ENCODE results near the gene ATP5PO.

The ATP5PO gene

GRCh38 chr21:33856893-33857527 lies 58.6 kb downstream of the ATP5PO start:
- DNase-seq (ENCODE audit: low spot score) (no peak), ATAC-seq (ENCODE audit: low read depth) (no peak)
- Histone ChIP-seq H3K27ac (ENCODE audit: poor library complexity, severe bottlenecking) (no peak overlapping the region), H3K4me1 (ENCODE audit: insufficient read depth, poor library complexity, severe bottlenecking) (peaks cover 14% of the 10 kb centered on the region), H3K4me3 (ENCODE audit: severe bottlenecking) (no peak overlapping the region), H3K36me3 (ENCODE audit: low read depth) (no peaks in the 10 kb centered on the region), H3K9me3 (ENCODE audit: severe bottlenecking) (no peaks in the 10 kb centered on the region), H3K27me3 (ENCODE audit: insufficient read depth, poor library complexity, severe bottlenecking) (no peaks in the 10 kb centered on the region)
- TF ChIP-seq CTCF (IDR thresholded peaks at IDR 0.05; ENCODE audit: poor library complexity, severe bottlenecking), result no peak

- no peak overlapping the region for H3K4me3 ChIP-seq (ENCODE audit: severe bottlenecking)
- TF ChIP-seq CTCF (IDR thresholded peaks at IDR 0.05; ENCODE audit: poor library complexity, severe bottlenecking), result no peak
- H3K4me1 ChIP-seq (ENCODE audit: insufficient read depth, poor library complexity, severe bottlenecking), result peaks cover 14% of the 10 kb centered on the region
- DNase-seq (ENCODE audit: low spot score) (no peak), ATAC-seq (ENCODE audit: low read depth) (no peak)
- H3K9me3 ChIP-seq (ENCODE audit: severe bottlenecking), result no peaks in the 10 kb centered on the region
- H3K27me3 ChIP-seq (ENCODE audit: insufficient read depth, poor library complexity, severe bottlenecking), result no peaks in the 10 kb centered on the region
- peak overlapping the region; percentile 31 for H3K27ac ChIP-seq (ENCODE audit: poor library complexity, severe bottlenecking)
- no peaks in the 10 kb centered on the region for H3K36me3 ChIP-seq (ENCODE audit: low read depth)
These were observed 60.4 kb downstream of the ATP5PO start for GRCh38 chr21:33855190-33855589.

GRCh38 chr21:33854604-33855003 lies 61.0 kb downstream of the ATP5PO start:
- ATAC-seq (ENCODE audit: low read depth), result peak; percentile 85

More at GRCh38 chr21:33854604-33855003, 61.0 kb downstream of the ATP5PO start:
- Histone ChIP-seq H3K9me3 (ENCODE audit: severe bottlenecking) (no peaks in the 10 kb centered on the region), H3K27me3 (ENCODE audit: insufficient read depth, poor library complexity, severe bottlenecking) (no peaks in the 10 kb centered on the region), H3K27ac (ENCODE audit: poor library complexity, severe bottlenecking) (peak overlapping the region; percentile 31), H3K36me3 (ENCODE audit: low read depth) (no peaks in the 10 kb centered on the region), H3K4me1 (ENCODE audit: insufficient read depth, poor library complexity, severe bottlenecking) (peaks cover 19% of the 10 kb centered on the region), H3K4me3 (ENCODE audit: severe bottlenecking) (no peak overlapping the region)
- no peak for TF ChIP-seq CTCF (IDR thresholded peaks at IDR 0.05; ENCODE audit: poor library complexity, severe bottlenecking)
- no peak for DNase-seq (ENCODE audit: low spot score)

Data from RWPE2 (cell line).